GM18873 (cell line): ENCODE measurements around the gene LRRC36.
A peak's percentile ranks its signal among the peaks of the same experiment; 100 is the strongest.

Experiments
- ATAC-seq: cut with Tn5 transposase; IDR thresholded peaks from one replicate; pipeline ENCODE4 v1.9.1; 2021; ENCODE audit warnings: mild to moderate bottlenecking, moderate library complexity, moderate number of reproducible peaks; ENCODE audit not compliant: unreplicated experiment, low FRiP score

Gene LRRC36

GRCh38 chr16:67294171-67294757 lies 32.4 kb upstream of the LRRC36 start:
- ATAC-seq = no peak

DNA sequence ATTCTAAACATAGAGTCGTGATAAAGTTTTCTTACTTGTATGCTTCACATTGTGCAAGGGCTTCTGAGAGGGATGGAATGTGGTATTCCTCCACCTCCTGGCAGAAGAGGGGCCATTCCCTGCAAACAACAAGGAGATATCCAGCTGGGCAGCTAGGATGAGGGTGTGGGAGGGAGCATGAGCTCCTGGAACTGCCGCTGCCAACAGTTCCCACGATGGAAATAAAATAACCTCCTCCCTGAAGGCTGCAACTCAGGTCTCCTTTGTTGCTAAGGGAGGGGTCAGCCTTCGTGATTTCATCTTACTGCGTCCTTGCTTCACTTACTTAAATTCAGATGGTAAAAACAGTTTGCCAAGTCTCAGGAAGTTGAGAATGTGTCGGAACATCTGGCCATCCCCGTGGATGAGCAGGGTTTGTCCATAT lies 31.7 kb upstream of the LRRC36 start:
- no peak for ATAC-seq

GRCh38 chr16:67296420-67296819 lies 30.2 kb upstream of the LRRC36 start:
- ATAC-seq = no peak

DNA sequence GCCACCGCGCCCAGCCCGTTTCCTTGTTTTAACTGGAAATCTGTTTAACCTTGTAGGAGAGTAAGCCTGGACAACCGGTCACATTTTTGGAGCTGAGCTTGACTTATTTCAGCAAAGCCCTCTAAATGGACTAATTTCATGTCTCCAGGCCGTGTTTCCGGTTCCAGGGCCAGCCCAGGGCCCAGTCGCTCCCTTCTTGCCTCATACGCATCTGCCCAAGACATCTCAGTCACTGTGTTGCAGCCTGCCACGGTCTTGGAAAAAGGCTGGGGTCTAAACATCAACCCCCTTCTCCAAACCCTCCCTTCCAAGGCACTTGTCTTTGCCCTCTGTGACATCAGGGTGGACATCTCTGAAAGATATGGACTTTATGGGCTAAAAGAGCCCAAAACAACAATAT lies 28.3 kb upstream of the LRRC36 start:
- no peak for ATAC-seq

- ATAC-seq = no peak
Observed at GRCh38 chr16:67299269-67299668, 27.3 kb upstream of the LRRC36 start.

GRCh38 chr16:67301080-67301782 lies 25.4 kb upstream of the LRRC36 start:
- no peak for ATAC-seq

- no peak for ATAC-seq
Observed at GRCh38 chr16:67302076-67302475, 24.5 kb upstream of the LRRC36 start.

DNA sequence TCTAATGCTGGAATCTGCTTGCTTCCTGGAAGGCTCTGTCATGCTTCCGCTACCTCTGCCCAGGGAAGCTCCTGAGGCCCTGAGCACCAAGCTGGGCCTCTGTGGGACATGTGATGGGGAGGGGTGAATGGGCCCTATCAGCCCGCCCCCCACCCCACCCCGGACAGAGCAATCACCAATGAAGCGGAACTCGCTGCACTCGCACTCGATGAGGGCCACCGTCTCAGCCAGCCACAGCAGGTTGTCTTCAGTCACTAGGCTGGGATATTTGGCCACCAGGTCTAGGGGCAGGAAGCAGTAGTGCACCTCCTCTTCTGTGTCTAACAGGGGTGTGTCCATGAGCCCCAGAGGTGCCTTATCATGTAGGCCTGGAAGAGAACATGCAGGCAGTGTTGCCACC lies 23.6 kb upstream of the LRRC36 start:
- no peak for ATAC-seq

DNA sequence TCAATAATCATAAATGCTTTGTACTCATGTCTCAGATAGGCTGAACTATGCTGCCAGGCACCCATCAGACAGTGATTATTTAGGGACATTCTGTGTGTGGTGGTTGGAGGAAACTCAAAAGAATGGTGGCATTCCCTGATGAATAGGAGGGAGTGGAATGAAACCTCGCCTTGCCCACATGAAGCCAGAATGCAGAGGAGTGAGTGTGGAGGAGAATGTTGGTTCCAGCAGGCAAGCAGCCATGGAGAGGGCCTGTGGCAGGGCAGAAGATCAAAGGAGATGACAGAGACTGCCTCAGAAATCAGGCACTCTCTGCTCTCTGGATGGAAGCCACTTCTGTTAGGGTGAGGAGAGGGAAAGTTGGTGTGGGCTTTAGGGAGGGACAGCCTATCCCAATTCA lies 22.6 kb upstream of the LRRC36 start:
- ATAC-seq = no peak

DNA sequence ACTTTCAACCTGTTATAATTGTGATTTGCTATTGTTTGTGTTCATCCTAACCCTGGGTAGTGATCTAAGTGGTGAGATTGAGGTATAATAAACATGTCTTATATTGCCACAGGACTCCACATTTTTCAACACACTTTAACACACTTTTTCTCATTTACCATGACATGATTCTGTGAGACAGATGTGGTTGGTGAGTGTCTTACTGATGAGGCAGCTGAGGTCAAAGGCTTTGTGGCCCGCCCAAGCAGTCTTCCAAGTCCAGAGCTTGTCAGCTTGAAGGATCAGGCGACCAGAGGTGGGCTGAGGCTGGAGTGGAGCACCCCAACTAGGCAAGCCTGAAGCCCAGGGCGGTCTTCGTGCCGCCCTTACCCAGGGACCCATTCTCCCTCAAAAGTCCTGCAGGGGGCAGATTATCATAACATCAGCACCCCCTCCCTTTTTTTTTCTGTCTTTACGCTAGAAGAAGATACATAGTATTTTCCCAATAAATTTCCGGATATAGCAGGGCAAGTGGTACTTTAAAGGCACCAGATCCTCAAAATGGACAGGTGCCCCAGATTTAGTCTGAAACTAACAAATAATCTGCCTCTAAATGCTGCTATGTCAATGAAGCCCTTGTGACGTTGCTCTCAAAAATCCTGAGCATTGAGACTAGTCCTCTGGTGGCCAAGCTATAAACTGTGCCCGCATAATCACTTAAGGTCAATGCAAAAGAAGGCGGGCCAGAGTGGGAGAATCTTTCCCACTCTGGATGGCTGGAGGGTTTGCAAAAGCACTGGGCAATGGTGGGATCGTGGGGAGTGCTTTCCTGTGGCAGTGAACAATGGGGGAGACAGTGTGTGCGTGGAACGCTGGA lies 21.2 kb upstream of the LRRC36 start:
- ATAC-seq = no peak

DNA sequence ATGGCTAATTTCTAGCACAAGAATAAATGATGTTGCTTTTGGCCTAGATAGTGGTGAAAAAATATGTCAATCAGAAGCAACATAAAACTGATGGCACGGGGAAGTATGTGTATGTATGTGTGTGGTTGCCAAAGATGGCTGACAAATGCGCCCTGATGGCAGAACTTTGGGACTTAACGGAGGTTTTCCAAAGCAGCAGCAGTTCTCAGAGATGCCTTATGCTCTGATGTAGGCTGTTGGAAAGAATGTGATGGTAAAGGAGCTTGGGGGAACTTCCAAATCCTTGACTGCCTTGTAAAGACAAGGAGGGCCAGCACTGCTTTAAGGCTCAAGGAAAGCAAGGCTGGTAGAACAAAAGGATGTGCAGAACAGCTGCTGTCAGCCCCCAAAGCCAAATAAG lies 16.1 kb upstream of the LRRC36 start:
- no peak for ATAC-seq

- ATAC-seq = peak; percentile 55
Observed at GRCh38 chr16:67311607-67312488, 14.8 kb upstream of the LRRC36 start.

GRCh38 chr16:67312719-67313118 lies 13.9 kb upstream of the LRRC36 start:
- no peak for ATAC-seq

GRCh38 chr16:67317853-67318252 lies 8.8 kb upstream of the LRRC36 start:
- ATAC-seq = no peak

DNA sequence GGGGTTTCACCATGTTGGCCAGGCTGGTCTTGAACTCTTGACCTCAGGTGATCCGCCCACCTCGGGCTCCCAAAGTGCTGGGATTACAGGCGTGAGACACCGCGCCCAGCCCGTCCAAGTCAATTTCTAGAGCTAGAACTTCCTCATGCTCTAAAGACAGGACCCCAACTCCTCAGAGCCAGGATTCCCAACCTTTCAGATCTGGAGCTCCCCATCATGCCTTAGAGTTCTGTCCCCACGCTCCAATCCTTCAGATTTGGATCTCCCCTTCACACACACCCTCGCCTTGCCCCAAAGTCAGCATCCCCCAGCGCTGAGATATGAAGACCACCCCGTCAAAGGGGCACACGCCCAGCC lies 522 bp upstream of the LRRC36 start:
- no peak for ATAC-seq

DNA sequence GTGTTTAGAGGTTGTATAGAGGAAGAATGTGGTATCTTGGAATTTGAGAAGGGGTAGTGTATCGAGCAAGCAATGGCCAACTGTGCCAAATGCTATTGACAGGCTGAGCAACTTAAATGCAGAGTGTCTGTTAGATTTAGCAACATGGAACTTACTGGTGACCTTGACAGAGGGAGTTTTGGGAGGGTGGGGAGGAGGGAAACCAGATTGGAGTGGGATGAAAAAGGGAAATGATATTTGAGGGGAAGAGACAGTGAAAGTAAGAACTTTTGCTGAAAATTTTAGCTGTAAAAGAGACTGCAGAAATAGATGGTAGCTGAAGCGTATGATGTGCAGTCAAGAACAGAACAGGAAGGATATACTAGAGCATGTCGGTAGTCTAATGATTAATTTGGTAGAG lies 1.1 kb downstream of the LRRC36 start:
- ATAC-seq = no peak

GRCh38 chr16:67329901-67330300 lies 3.3 kb downstream of the LRRC36 start:
- no peak for ATAC-seq

GRCh38 chr16:67333315-67333714 lies 6.7 kb downstream of the LRRC36 start:
- ATAC-seq = no peak

DNA sequence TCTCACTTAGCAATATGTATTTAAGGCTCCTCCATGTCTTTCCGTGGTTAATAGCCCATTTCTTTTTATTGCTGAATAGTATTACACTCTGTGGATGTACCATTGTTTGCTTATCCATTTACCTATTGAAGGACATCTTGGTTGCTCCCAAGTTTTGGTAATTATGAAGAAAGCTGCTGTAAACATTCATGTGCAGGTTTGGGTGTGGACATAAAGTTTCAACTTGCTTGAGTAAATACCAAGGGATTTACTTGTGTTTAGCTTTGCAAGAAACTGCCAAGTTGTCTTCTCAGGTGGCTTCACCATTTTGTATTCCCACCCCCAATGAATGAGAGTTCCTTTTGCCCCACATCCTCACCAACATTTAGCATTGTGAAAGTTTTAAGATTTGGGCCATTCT lies 9.5 kb downstream of the LRRC36 start:
- no peak for ATAC-seq

GRCh38 chr16:67336648-67337047 lies 10.0 kb downstream of the LRRC36 start:
- ATAC-seq = no peak

- ATAC-seq = no peak
Observed at GRCh38 chr16:67339453-67339852, 12.8 kb downstream of the LRRC36 start.
